ENCODE data around the gene PPP1R12A.

The PPP1R12A gene

DNA sequence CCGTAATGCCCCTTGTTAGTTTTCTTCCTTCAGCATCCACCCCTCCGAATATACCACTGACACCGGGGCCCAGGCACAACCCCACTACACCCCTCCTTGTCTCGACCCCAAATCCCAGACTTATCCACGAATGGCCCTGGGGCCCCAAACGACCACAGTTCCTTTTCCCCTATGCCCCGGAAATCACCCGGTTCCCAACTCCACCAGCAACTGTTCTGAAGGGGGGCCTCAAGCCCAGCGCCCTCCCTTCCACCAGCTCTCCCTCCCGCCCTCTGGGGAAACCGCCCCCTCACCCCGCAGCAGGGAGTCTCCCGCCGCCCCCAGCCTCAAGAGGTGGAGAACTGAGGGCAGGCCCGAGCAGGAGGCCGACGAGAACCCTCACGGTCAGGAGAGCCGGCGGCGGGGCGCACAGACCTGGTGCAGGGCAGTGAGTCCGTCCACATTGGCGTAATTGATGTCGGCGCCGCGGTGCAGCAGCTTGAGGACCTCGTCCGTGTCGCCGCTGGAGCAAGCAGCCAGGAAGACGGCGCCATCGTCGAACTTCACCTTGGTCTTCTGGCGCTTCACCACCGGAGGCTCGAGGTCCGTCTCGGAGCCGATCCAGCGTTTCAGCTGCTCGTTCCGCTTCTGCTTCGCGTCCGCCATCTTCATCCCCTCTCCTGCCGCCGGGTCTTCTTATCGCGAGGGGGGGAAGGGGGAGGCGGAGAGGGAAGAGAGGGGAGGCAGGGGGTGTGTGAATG lies 446 bp downstream of the PPP1R12A start:
- Histone ChIP-seq H3K9ac (ENCODE audit: low read length) (peak overlapping the region; percentile 99), H3K27me3 (replicated peaks; ENCODE audit: control insufficient read depth, insufficient read depth, low read length) (no peaks in the 10 kb centered on the region), H3K4me1 (ENCODE audit: control insufficient read depth, insufficient read depth, low read length) (peaks cover 28% of the 10 kb centered on the region), H3K9me3 (ENCODE audit: control insufficient read depth, low read length) (no peaks in the 10 kb centered on the region), H3K36me3 (ENCODE audit: control insufficient read depth, insufficient read depth, low read length, severe bottlenecking) (no peaks in the 10 kb centered on the region), H3K4me3 (ENCODE audit: low read length) (peak overlapping the region; percentile 99)
- peak; percentile 73 for DNase-seq (ENCODE audit: low read depth)

DNA sequence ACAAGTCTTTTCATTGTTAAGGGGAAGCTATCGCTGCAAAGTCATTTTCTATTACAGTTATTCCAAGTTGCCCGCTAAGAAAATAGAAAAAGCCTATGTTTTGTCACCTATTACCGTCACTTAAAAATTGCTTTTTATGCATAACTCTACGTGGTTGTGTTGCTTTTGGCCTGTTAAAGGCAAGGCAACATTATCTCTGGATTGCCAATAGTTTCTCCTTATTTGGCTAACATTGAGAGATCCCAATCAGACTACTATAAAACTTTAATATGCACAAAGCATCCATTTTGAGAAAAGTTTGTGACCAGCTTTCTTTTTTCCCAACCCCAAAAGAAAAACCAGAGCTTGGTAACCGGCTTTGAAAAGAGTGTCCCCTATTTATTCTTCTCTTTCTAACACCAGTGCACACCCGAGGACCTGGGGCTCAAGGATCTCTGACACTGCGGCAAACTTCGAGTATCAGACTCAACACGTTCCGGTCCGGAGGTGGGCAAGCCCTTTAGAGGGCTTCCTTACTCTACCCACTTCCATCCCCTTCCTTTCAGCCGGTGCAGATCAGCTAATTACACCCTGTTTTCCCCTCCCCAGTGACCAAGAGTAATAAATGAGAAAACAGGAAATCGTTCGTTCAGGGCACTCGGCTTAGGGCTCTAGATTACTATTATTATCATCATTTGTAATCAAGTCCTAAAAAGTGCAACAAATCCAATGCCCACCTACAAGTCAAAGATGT lies 1.2 kb downstream of the PPP1R12A start:
- Histone ChIP-seq H3K9me3 (ENCODE audit: control insufficient read depth, low read length) (no peaks in the 10 kb centered on the region), H3K9ac (ENCODE audit: low read length) (peak overlapping the region; percentile 99), H3K4me1 (ENCODE audit: control insufficient read depth, insufficient read depth, low read length) (peaks cover 28% of the 10 kb centered on the region), H3K4me3 (ENCODE audit: low read length) (peak overlapping the region; percentile 99), H3K36me3 (ENCODE audit: control insufficient read depth, insufficient read depth, low read length, severe bottlenecking) (no peaks in the 10 kb centered on the region), H3K27me3 (replicated peaks; ENCODE audit: control insufficient read depth, insufficient read depth, low read length) (no peaks in the 10 kb centered on the region)
- DNase-seq (ENCODE audit: low read depth) = peak; percentile 55

DNA sequence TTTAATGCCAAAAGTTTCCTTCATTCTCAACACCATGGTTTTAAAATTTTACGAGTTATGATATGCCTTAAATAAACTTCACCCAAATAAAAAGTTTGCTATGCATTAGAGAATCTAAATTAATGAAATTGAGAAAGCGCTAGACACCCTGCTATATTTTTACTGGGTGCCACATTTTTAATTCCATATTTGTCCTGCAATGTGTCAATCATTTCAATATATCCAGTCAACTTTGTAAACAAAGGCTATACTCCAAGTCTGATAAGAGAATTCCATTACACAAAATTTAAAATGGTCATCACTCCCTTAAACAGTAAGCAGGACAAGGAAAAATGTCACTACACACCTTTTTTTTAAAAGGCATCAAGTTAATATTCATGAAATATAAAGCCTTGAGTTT lies 1.9 kb downstream of the PPP1R12A start:
- Histone ChIP-seq H3K9ac (ENCODE audit: low read length) (peak overlapping the region; percentile 99), H3K27me3 (replicated peaks; ENCODE audit: control insufficient read depth, insufficient read depth, low read length) (no peaks in the 10 kb centered on the region), H3K4me1 (ENCODE audit: control insufficient read depth, insufficient read depth, low read length) (peaks cover 30% of the 10 kb centered on the region), H3K4me3 (ENCODE audit: low read length) (peak overlapping the region; percentile 99), H3K36me3 (ENCODE audit: control insufficient read depth, insufficient read depth, low read length, severe bottlenecking) (no peaks in the 10 kb centered on the region), H3K9me3 (ENCODE audit: control insufficient read depth, low read length) (no peaks in the 10 kb centered on the region)
- no peak for DNase-seq (ENCODE audit: low read depth)

DNA sequence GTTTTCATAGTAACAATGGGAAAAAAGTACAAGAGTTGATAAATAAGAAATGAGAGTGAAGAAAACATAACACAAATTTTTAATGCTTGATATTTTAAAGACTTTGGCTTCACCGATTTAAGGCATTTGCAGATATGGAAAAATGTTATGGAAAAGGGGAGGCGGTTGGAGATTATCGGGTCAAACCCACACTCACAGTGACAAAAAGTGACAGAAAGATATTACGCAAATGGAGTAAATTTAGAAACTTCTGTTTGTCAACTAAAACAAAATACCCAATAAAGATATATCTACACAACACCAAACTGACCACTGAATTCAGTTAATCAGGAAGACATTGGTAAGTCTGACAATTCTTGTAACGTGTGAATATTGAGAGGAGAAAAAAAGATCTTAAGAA lies 2.5 kb downstream of the PPP1R12A start:
- Histone ChIP-seq H3K4me3 (ENCODE audit: low read length) (peak overlapping the region; percentile 99), H3K4me1 (ENCODE audit: control insufficient read depth, insufficient read depth, low read length) (peaks cover 36% of the 10 kb centered on the region), H3K9ac (ENCODE audit: low read length) (peak overlapping the region; percentile 99)

DNA sequence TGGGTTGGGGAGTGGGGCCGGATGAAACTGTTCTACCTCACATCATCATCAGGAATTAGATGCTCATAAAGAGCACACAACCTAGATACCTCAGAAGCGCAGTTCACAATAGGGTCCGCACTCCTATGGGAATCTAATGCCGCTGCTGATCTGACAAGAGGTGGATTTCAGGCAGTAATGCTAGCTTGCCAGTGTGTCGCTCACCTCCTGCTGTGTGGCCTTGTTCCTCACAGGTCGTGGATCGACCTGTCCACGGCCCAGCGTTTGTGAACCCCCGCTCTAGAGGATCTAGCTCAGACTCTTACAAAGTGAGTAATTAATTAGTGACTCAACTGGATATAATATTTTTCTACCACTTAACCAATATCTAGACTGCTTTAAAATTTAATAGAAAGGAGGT lies 5.8 kb downstream of the PPP1R12A start:
- no peak for DNase-seq (ENCODE audit: low read depth)
- no peak overlapping the region for H3K4me3 ChIP-seq (ENCODE audit: low read length)
- no peaks in the 10 kb centered on the region for H3K27me3 ChIP-seq (replicated peaks; ENCODE audit: control insufficient read depth, insufficient read depth, low read length)
- H3K4me1 ChIP-seq (ENCODE audit: control insufficient read depth, insufficient read depth, low read length) = peaks cover 25% of the 10 kb centered on the region
- H3K36me3 ChIP-seq (ENCODE audit: control insufficient read depth, insufficient read depth, low read length, severe bottlenecking) = no peaks in the 10 kb centered on the region
- H3K9me3 ChIP-seq (ENCODE audit: control insufficient read depth, low read length) = no peaks in the 10 kb centered on the region
- no peak overlapping the region for H3K9ac ChIP-seq (ENCODE audit: low read length)

More for the DNA sequence above, 2.5 kb downstream of the PPP1R12A start:
- Histone ChIP-seq H3K27me3 (replicated peaks; ENCODE audit: control insufficient read depth, insufficient read depth, low read length) (no peaks in the 10 kb centered on the region), H3K9me3 (ENCODE audit: control insufficient read depth, low read length) (no peaks in the 10 kb centered on the region), H3K36me3 (ENCODE audit: control insufficient read depth, insufficient read depth, low read length, severe bottlenecking) (no peaks in the 10 kb centered on the region)
- no peak for DNase-seq (ENCODE audit: low read depth)

DNA sequence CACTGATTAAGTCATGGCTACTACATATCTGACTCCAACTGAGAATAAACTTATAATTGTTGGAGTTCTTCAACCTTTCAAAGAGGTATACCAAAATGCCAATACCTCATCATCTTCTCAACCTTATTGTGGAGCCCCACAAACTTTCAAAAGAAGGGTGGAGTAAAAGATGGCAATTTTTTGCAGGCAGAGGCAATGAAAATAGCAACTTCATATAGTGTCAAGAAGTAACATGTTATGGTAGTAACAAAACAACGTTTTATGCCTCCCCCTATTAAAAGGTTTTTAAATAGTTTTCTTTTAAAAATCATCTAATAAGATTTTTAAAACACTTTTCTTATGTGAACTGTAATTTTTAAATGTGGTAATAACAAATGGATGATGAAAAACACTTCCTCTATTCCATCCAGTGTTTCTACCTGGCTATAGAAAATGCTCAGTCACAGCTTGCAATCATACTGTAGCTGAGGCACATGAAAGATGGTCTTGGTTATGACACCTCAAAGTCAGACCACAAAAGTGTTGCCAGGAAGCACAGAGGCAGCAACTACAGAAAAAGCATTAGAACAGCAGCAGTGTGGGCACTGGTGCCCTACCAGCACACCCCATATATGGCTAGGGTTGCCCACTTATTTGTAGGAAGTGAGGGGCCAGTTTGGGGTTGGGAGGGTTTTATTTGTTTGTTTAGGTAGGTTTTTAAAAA lies 7.0 kb downstream of the PPP1R12A start:
- peaks cover 25% of the 10 kb centered on the region for H3K4me1 ChIP-seq (ENCODE audit: control insufficient read depth, insufficient read depth, low read length)
- no peak overlapping the region for H3K9ac ChIP-seq (ENCODE audit: low read length)
- H3K9me3 ChIP-seq (ENCODE audit: control insufficient read depth, low read length) = no peaks in the 10 kb centered on the region
- H3K4me3 ChIP-seq (ENCODE audit: low read length) = no peak overlapping the region
- no peaks in the 10 kb centered on the region for H3K36me3 ChIP-seq (ENCODE audit: control insufficient read depth, insufficient read depth, low read length, severe bottlenecking)
- H3K27me3 ChIP-seq (replicated peaks; ENCODE audit: control insufficient read depth, insufficient read depth, low read length) = no peaks in the 10 kb centered on the region
- peak; percentile 33 for DNase-seq (ENCODE audit: low read depth)

DNA sequence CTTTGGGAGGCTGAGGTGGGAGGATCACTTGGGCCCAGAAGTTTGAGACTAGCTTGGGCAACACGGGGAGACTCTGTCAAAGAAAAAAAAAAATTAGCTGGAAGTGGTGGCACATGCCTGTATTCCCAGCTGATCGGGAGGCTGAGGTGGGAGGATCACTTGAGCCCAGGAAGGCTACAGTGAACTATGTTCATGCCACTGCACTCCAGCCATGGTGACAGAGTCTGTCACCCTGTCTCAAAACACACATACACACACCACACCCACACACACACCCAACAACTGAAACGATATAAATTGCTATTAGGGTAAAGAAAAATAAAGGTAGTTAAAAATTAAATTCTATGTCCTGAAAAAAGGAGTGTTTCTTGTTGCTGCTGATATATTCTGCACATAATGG lies 7.9 kb downstream of the PPP1R12A start:
- H3K4me1 ChIP-seq (ENCODE audit: control insufficient read depth, insufficient read depth, low read length) = peaks cover 21% of the 10 kb centered on the region
- H3K9ac ChIP-seq (ENCODE audit: low read length) = no peak overlapping the region
- no peak overlapping the region for H3K4me3 ChIP-seq (ENCODE audit: low read length)
- no peak for DNase-seq (ENCODE audit: low read depth)
- no peaks in the 10 kb centered on the region for H3K9me3 ChIP-seq (ENCODE audit: control insufficient read depth, low read length)
- H3K36me3 ChIP-seq (ENCODE audit: control insufficient read depth, insufficient read depth, low read length, severe bottlenecking) = no peaks in the 10 kb centered on the region
- no peaks in the 10 kb centered on the region for H3K27me3 ChIP-seq (replicated peaks; ENCODE audit: control insufficient read depth, insufficient read depth, low read length)

DNA sequence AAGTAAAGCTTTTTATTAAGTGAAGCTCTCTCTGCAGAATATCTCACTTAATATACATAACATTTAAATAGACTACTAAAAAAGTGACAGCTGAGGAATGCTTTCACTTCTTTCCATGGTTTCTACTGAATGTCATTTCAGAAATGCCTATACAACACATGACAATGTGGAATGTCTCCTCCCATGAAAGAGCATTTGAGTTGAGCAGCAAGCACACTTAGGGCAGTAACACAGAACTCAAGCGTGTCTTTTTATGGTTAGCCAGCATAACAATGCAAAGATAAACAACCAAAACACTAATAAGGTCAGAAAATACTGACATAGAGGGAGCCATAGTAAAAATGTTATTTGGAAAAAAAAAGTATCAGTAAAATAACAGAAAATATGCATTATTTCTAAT lies 9.4 kb downstream of the PPP1R12A start:
- Histone ChIP-seq H3K4me3 (ENCODE audit: low read length) (no peak overlapping the region), H3K4me1 (ENCODE audit: control insufficient read depth, insufficient read depth, low read length) (peaks cover 14% of the 10 kb centered on the region), H3K9me3 (ENCODE audit: control insufficient read depth, low read length) (no peaks in the 10 kb centered on the region), H3K27me3 (replicated peaks; ENCODE audit: control insufficient read depth, insufficient read depth, low read length) (no peaks in the 10 kb centered on the region), H3K36me3 (ENCODE audit: control insufficient read depth, insufficient read depth, low read length, severe bottlenecking) (no peaks in the 10 kb centered on the region), H3K9ac (ENCODE audit: low read length) (no peak overlapping the region)
- DNase-seq (ENCODE audit: low read depth) = peak; percentile 46

DNA sequence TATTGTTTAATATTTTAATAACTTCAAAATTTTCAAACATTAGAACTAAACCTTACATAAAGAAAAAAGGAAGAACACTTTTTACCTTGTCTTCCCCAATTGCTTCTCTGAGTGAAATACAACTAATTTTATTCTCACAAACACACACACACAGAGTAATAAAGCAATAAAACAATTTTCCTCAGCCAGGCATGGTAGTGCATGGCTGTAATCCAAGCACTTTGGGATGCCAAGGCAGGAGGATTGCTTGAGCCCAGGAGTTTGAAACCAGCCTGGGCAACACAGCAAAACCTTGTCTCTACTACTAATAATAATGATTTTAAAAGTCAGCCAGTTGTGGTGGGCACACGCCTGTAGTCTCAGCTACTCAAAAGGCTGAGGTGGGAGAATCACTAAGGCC lies 13.1 kb downstream of the PPP1R12A start:
- no peaks in the 10 kb centered on the region for H3K36me3 ChIP-seq (ENCODE audit: control insufficient read depth, insufficient read depth, low read length, severe bottlenecking)

DNA sequence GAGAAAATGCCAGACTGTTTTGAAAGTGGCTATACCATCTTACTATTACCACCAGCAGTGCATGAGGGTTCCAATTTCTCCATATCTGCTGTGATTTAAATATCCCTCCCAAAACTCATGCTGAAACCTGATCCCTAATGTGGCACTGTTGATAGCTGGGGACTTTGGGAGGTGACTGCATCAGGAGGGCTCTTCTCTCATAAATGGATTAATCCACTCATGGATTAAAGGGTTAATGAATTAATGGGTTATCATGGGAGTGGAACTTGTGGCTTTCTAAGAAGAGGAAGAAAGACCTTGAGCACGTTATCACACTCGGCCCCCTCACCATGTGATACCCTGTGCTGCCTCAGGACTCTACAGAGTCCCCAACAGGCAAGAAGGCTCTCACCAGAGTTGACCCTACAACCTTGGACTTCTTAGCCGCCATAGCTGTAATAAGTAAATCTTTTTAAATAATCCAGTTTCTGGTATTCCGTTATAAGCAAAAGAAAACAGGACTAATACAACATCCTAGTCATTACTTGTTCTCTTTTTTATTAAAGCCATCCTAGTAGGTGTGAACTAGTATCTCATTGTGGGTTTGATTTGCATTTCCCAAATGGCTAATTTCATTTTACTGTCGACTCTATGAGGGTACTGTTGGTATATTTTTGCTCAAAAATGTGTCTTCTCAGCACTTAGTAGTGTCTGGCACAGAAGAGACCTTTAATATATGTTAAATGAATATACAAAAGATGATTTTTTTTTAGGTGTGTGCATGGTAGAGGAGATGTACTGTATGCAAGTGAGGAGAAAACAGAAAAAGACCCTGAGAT lies 14.3 kb downstream of the PPP1R12A start:
- Histone ChIP-seq H3K4me3 (ENCODE audit: low read length) (no peak overlapping the region), H3K27me3 (replicated peaks; ENCODE audit: control insufficient read depth, insufficient read depth, low read length) (no peaks in the 10 kb centered on the region), H3K36me3 (ENCODE audit: control insufficient read depth, insufficient read depth, low read length, severe bottlenecking) (no peaks in the 10 kb centered on the region), H3K9me3 (ENCODE audit: control insufficient read depth, low read length) (no peaks in the 10 kb centered on the region), H3K4me1 (ENCODE audit: control insufficient read depth, insufficient read depth, low read length) (peaks cover 6% of the 10 kb centered on the region), H3K9ac (ENCODE audit: low read length) (no peak overlapping the region)
- DNase-seq (ENCODE audit: low read depth) = no peak

More for the DNA sequence above, 13.1 kb downstream of the PPP1R12A start:
- no peaks in the 10 kb centered on the region for H3K27me3 ChIP-seq (replicated peaks; ENCODE audit: control insufficient read depth, insufficient read depth, low read length)
- no peak overlapping the region for H3K4me3 ChIP-seq (ENCODE audit: low read length)
- no peak overlapping the region for H3K9ac ChIP-seq (ENCODE audit: low read length)
- peaks cover 6% of the 10 kb centered on the region for H3K4me1 ChIP-seq (ENCODE audit: control insufficient read depth, insufficient read depth, low read length)
- no peak for DNase-seq (ENCODE audit: low read depth)
- no peaks in the 10 kb centered on the region for H3K9me3 ChIP-seq (ENCODE audit: control insufficient read depth, low read length)

All from adipocyte (in vitro differentiated cells).